HepG2 (cell line): ENCODE results near the gene PALMD. TPM values are rescaled to one million over a fixed set of nuclear protein-coding genes. Genes with fewer than 3 reads are reported as not detected.

Experiments used
- ATAC-seq: fragments of 200-7000 bp; cut with Tn5 transposase; 3 replicates; pipeline ENCODE4 v1.9.1; 2020; ENCODE audit warnings: mild to moderate bottlenecking, moderate library complexity
- BruUV-seq: library from RNA; stranded (reverse); fragments of 400-500 nt; replicated peaks from 2 replicates; lab custom pipeline; 2021; lab: Mats Ljungman, UMichigan
- CTCF ChIA-PET: fragments of 300-600 bp; formaldehyde crosslinking; extraction: SDS; loops from one replicate; lab custom pipeline; 2021; ENCODE audit warnings: low total read pairs, inconsistent platforms, low intra/inter-chr PET ratio; lab: Yijun Ruan, JAX
- POLR2A ChIA-PET: fragments of 350-600 bp; sonication (Branson Sonifier 250); formaldehyde crosslinking; loops from one replicate; lab custom pipeline; 2020; ENCODE audit warnings: antibody characterized with exemption, inconsistent platforms; lab: Yijun Ruan, JAX
- DNase-seq: peaks from one replicate; pipeline ENCODE4 v3.0.0-alpha.2; 2015; ENCODE audit warnings: low spot score
- FAIRE-seq: peaks from 3 replicates; lab custom pipeline; 2011; peaks lifted over from hg19 to GRCh38; lab: Jason Lieb, UNC
- H2AFZ ChIP-seq: one replicate; pipeline ENCODE4 v1.6.1; 2011; ENCODE audit warnings: low read length, inconsistent platforms
- H3K27ac ChIP-seq: fragments of 300-600 bp; 3 replicates; pipeline ENCODE4 v1.8.0; 2011; ENCODE audit warnings: mixed run types, mild to moderate bottlenecking, mixed read lengths, low read length, inconsistent platforms; ENCODE audit not compliant: insufficient read depth; ENCODE audit errors: extremely low read length
- H3K27me3 ChIP-seq, 2 experiments: fragments of 200-600 bp in 1 of 2; 2 replicates in 1 of 2; 3 replicates in 1 of 2; pipeline versions ENCODE4 v1.6.0 to v1.8.0; 2011; ENCODE audit warnings: low read length in 2 of 2, mild to moderate bottlenecking in 2 of 2, moderate library complexity in 2 of 2, inconsistent platforms in 1 of 2; ENCODE audit not compliant: insufficient read depth in 2 of 2, control insufficient read depth in 1 of 2
- H3K36me3 ChIP-seq, 2 experiments: fragments of 200-600 bp in 1 of 2; replicated peaks in 1 of 2; 2 replicates in 1 of 2; 3 replicates in 1 of 2; pipeline versions ENCODE4 v1.5.1 to v1.8.0; 2011; ENCODE audit warnings: low read length in 2 of 2, inconsistent platforms in 1 of 2; ENCODE audit not compliant: insufficient read depth in 2 of 2, control insufficient read depth in 1 of 2
- H3K4me1 ChIP-seq: 2 replicates; pipeline ENCODE4 v1.5.1; 2012; ENCODE audit warnings: low read length, inconsistent platforms; ENCODE audit not compliant: insufficient read depth
- H3K4me2 ChIP-seq: 2 replicates; pipeline ENCODE4 v1.6.0; 2011; ENCODE audit warnings: low read depth, low read length, inconsistent platforms
- H3K4me3 ChIP-seq, 3 experiments: fragments of 200-600 bp in 1 of 3; sonication (generic), shearing (Covaris generic) in 1 of 3; replicated peaks in 1 of 3; 2 replicates each; pipeline ENCODE4 v1.5.1; 2011 to 2016; ENCODE audit warnings: low read length in 3 of 3, inconsistent platforms in 2 of 3, low read depth in 2 of 3, mild to moderate bottlenecking in 2 of 3, control low read depth in 1 of 3, mixed read lengths in 1 of 3; ENCODE audit not compliant: insufficient read depth in 1 of 3
- H3K79me2 ChIP-seq: one replicate; pipeline ENCODE4 v1.6.1; 2011; ENCODE audit warnings: low read length, inconsistent platforms; ENCODE audit not compliant: insufficient read depth
- H3K9ac ChIP-seq: 2 replicates; pipeline ENCODE4 v1.6.0; 2011; ENCODE audit warnings: mild to moderate bottlenecking, low read depth, low read length, inconsistent platforms; ENCODE audit not compliant: insufficient read depth
- H3K9me3 ChIP-seq: 2 replicates; pipeline ENCODE4 v1.5.1; 2012; ENCODE audit warnings: mild to moderate bottlenecking, low read length
- H4K20me1 ChIP-seq: 2 replicates; pipeline ENCODE4 v1.6.0; 2011; ENCODE audit warnings: inconsistent platforms, mild to moderate bottlenecking, low read length, moderate library complexity; ENCODE audit not compliant: insufficient read depth
- AGO2 ChIP-seq: fragments of 200-400 bp; formaldehyde crosslinking; optimal IDR thresholded peaks from 2 replicates; pipeline ENCODE3; 2017; ENCODE audit warnings: mild to moderate bottlenecking, low read depth, low read length, moderate library complexity
- ATM ChIP-seq: fragments of 450-650 bp; IDR thresholded peaks from 2 replicates; pipeline ENCODE4 v1.7.1; 2017; ENCODE audit warnings: mild to moderate bottlenecking, borderline replicate concordance
- NFKB2 ChIP-seq: sonication (generic); formaldehyde crosslinking; IDR thresholded peaks from 2 replicates; pipeline ENCODE4 v1.4.0; 2020; ENCODE audit warnings: missing genetic modification reagents, borderline replicate concordance
- SRY ChIP-seq: sonication (generic); formaldehyde crosslinking; IDR thresholded peaks from 2 replicates; pipeline ENCODE4 v1.8.0; 2022; ENCODE audit warnings: mild to moderate bottlenecking, missing genetic modification reagents
- ZNF3 ChIP-seq: IDR thresholded peaks from 2 replicates; pipeline ENCODE4 v1.7.0; 2017; ENCODE audit warnings: inconsistent platforms
- in situ Hi-C: cut with HindIII; loops from 2 replicates; pipeline ENCODE4 v1.10.0; 2017; ENCODE audit warnings: low pct_unique_long_range_greater_than_20kb; ENCODE audit not compliant: extremely low pct_ligation_motif_present
- intact Hi-C: fragments of 100-400 bp; cut with micrococcal nuclease; formaldehyde crosslinking; loops from one replicate; pipeline ENCODE4 v1.10.0; 2022; ENCODE audit not compliant: unreplicated experiment
- polyA plus RNA-seq, 8 experiments: library from polyadenylated mRNA; depleted of rRNA in 3 of 8; stranded (reverse) in 7 of 8; unstranded in 1 of 8; fragments of >200 nt; fragmentation: Illumina TruSeq in 4 of 8; extraction: Trizol in 4 of 8; gene quantifications; 2 replicates each; pipeline versions ENCODE4 v1.2.1 to v1.2.3, GENCODE V29; 2011 to 2016; ENCODE audit warnings: low read depth in 4 of 8, missing spikeins in 1 of 8, mixed read lengths in 1 of 8; ENCODE audit not compliant: insufficient read depth in 1 of 8
- total RNA-seq, 5 experiments: library from RNA; depleted of rRNA; stranded (reverse); fragments of >200 nt; fragmentation: Illumina TruSeq; extraction: Trizol; gene quantifications; 2 replicates each; pipeline ENCODE4 v1.2.3, GENCODE V29; 2016; ENCODE audit warnings: low read depth in 1 of 5
- TF ChIP-seq, protein P1 (sequence below): sonication (generic); formaldehyde crosslinking; IDR thresholded peaks from 2 replicates; pipeline ENCODE4 v1.5.1; 2020; ENCODE audit warnings: mild to moderate bottlenecking, missing genetic modification reagents

PALMD gene
- total and polyA plus RNA-seq, 2 of the 13 experiments (the other 11 are each of a cell fraction or from before 2014, with no cell fraction given), result 5.5 to 31.1 TPM

GRCh38 chr1:99705385-99705784 lies 59.5 kb downstream of the PALMD start:
- in situ Hi-C loops, result loop anchor here (10.0 to 25.0 kb wide), 3 partner anchors 381 to 718 kb away; no protein-coding TSS in a partner anchor
- TF ChIP-seq ZNF3 (CRISPR knock-in tag), result no peak
- TF ChIP-seq AGO2, result no peak
- TF ChIP-seq SRY (CRISPR knock-in tag), result no peak
- TF ChIP-seq, protein P1, sequence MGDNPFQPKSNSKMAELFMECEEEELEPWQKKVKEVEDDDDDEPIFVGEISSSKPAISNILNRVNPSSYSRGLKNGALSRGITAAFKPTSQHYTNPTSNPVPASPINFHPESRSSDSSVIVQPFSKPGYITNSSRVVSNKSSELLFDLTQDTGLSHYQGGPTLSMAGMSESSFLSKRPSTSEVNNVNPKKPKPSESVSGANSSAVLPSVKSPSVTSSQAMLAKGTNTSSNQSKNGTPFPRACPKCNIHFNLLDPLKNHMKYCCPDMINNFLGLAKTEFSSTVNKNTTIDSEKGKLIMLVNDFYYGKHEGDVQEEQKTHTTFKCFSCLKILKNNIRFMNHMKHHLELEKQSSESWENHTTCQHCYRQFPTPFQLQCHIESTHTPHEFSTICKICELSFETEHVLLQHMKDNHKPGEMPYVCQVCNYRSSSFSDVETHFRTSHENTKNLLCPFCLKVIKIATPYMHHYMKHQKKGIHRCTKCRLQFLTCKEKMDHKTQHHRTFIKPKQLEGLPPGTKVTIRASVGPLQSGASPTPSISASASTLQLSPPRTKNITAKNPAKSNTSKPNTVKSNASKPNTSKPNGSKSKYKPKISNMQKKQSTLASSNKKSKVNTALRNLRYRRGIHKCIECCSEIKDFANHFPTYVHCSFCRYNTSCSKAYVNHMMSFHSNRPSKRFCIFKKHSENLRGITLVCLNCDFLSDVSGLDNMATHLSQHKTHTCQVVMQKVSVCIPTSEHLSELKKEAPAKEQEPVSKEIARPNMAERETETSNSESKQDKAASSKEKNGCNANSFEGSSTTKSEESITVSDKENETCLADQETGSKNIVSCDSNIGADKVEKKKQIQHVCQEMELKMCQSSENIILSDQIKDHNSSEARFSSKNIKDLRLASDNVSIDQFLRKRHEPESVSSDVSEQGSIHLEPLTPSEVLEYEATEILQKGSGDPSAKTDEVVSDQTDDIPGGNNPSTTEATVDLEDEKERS (CRISPR knock-in tag), result no peak
- TF ChIP-seq NFKB2 (CRISPR knock-in tag), result no peak
- no peak for TF ChIP-seq ATM
- POLR2A ChIA-PET, result no interaction called here
- no peak for DNase-seq
- Histone ChIP-seq H4K20me1 (no peaks in the 10 kb centered on the region), H3K4me2 (no peak overlapping the region), H2AFZ (no peak overlapping the region), H3K36me3 (peaks cover 2 to 11% of the 10 kb centered on the region in 2 experiments; a peak in 3 of 5 replicates), H3K9me3 (no peaks in the 10 kb centered on the region), H3K27me3 (no peaks in the 10 kb centered on the region), H3K79me2 (no peaks in the 10 kb centered on the region), H3K9ac (no peak overlapping the region), H3K27ac (no peak overlapping the region), H3K4me3 (no peak overlapping the region), H3K4me1 (no peaks in the 10 kb centered on the region)
- ATAC-seq, result no peak
- FAIRE-seq, result no peak
- no TSS peak for BruUV-seq
- CTCF ChIA-PET, result no interaction called here
- intact Hi-C loops, result no loop called here
